Suppressor macrophage treated with lipopolysaccharide for 4 hours (primary cell): ENCODE results near the gene PDE6C.
A peak's percentile ranks its signal among the peaks of the same experiment; 100 is the strongest.

Experiments used
- DNase-seq: peaks from one replicate; pipeline ENCODE4 v3.0.0-alpha.2; 2020

The PDE6C gene

DNA sequence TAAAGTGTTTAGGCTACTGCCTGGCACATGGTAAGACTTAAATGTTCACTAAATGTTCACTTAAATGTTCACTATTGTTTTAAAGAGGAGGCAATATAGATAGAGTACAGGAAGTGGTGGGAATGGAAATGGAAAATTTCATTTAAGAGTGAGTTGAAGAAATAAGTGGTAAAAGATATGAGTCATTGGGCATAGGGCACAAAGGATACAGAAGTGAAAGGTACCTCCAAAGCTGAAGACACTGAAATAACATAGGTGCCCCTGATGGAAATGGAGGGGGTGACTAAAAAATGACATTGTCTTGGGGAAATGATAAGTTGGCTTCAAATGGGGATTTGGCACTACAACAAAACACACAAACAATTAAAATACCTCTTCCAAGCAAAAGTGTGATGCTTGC lies 95.3 kb downstream of the PDE6C start:
- DNase-seq: no peak

- DNase-seq: no peak
These were observed 98.1 kb downstream of the PDE6C start for GRCh38 chr10:93710333-93710909.

DNA sequence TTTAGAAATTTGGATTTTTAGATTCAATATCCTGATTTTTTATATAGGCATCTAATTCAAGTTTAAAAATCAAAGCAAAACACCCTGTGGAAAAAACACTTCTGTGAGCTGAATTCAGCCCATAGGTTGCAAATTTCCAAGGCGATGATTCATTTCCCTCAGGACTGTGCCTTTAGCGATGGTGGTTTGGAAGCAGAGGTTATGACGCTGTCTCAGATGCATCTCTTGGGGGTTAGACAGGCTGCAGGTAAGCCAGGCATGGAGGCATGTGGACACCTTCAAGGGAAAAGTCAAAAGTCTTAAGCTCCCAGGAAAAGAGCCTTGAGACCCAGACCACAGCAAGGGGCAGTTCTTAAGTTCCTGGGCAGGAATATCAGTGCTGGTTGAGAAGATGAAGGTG lies 99.6 kb downstream of the PDE6C start:
- no peak for DNase-seq

DNA sequence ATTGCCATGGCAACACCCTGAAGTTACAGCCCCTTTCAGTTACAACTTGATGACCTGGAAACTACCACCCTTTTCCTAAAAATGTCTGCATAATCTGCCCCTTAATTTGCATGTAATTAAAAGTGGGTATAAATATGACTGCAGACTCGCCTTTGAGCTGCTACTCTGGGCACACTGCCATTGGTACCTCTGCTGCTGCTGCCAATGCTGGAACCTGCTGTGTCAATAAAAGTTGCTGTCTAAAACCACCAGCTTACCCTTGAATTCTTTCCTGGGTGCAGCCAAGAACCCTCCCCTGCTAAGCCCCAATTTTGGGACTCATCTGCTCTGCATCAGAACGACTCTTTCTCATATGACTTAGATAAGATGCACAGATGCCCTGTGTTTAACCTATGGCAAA lies 100.3 kb downstream of the PDE6C start:
- no peak for DNase-seq

DNA sequence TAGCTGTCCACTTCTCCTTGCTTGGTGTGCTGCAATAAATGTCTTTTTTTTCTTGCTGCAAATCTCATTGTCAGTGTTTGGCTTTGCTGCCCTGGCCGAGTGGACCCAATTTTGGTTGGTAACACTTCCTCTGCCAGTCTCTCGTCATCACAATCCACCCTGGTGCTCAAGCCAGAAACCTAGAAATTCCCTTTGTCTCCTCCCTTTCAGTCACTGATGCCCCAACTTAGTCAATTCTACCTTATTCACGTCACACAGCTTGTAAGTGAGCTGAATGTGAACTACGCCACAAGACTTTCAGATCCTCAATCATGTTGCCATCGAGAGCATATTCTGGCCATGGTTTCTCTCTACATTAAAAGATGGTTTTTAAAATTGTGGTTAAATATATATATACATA lies 103.0 kb downstream of the PDE6C start:
- DNase-seq: peak; percentile 13
